GM21367 (cell line): ENCODE data around the gene ZNF638.

Experiments used
- ATAC-seq: cut with Tn5 transposase; IDR thresholded peaks from one replicate; pipeline ENCODE4 v1.9.1; 2021; ENCODE audit not compliant: unreplicated experiment

ZNF638 gene

GRCh38 chr2:71455011-71455740, 123.6 kb downstream of the ZNF638 start:
- ATAC-seq, result no peak

DNA sequence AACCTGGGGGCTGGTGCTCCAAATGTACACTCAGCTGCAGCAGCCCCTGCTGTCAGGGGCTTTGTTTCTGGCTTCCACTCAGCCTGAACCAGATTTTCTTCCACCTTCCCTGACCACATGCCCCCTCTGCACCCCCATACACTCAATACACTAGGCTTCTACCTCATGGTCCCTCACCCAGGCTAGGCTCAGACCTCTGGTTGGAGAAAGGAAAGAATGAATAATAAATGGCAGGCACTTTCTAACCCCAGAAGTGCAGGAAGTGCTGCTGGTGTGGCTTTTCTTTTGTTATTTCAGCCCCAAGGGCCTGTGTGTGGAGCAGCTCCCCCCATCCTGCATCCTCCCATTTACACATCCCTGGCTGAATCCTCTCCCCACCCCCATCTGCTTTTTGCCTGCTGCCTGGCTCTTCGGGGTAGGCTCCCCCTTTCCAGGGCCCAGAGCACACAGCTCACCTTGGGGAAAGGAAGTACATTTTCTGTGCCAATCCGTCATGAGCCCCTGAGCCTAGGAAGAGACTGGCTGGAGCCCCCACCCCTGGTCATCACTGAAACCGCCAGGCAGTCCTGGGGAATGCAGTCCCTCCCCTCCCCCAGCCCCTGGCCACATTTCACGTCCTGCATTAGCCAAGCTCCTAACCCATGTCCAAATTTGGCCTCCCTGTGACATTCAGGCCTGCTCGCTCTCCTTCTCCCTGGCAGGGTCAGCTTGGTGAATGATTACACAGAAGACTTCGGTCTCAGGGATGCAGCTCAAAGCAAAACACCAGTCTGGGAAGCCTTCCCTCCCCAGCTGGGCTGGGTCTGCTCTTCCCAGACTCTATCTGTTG, 124.4 kb downstream of the ZNF638 start:
- no peak for ATAC-seq

DNA sequence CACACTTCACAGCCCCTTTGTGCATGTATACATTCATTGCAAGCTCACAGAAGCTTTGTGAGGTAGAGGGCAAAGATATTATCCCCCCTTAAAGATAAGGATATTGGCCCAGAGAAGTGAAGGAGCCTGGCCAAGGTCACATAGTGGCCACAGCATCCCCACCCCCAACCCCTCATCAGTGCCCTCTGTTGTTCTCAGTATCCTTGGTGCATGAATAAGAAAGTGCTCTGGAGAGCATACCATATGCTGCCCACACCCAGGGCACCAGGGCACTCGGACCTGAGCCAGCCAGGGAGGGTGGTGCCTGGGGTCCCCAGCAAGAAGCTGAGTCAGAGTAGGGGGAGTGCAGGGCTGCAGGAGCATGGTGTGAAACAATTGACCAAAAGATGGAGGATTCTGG, 125.0 kb downstream of the ZNF638 start:
- no peak for ATAC-seq

GRCh38 chr2:71457123-71457915, 125.7 kb downstream of the ZNF638 start:
- ATAC-seq, result no peak

GRCh38 chr2:71457923-71458322, 126.3 kb downstream of the ZNF638 start:
- no peak for ATAC-seq

- no peak for ATAC-seq
These were observed 127.0 kb downstream of the ZNF638 start for GRCh38 chr2:71458413-71459083.

DNA sequence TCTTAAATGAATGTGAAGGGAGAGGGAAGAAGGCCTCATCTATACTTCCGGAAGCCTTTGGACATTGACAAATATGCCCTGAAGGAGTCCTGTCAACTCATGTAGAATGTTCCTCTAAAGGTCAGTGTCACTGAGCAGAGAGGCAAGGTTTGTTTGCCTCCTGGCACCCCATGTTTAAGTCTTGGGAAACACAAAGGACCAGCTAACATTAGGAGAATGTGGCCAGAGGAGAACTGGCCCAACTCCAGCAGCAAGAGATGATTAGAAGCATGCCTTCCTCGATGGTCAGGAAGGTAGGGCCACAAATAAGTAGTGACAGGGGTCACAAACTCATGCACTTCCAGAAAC, 127.5 kb downstream of the ZNF638 start:
- ATAC-seq, result no peak

DNA sequence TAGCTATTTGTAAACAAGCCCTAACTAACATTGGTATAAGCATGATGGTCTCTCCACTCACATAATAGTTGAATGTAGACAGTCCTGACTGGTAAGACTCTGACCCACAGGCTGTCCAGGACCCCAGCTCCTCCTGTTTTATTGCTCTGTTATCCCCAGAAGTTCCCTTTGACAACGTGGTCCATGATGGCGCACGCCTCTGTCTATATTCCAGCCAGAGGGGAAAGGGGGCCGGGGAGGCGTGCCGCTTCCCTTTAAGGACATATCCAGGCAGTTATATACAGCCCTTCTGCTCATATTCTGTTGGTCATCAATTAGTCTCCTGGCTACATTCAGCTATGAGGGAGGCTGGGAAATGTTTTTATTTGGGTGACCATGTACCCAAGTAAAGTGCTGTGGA, 128.5 kb downstream of the ZNF638 start:
- ATAC-seq, result no peak

DNA sequence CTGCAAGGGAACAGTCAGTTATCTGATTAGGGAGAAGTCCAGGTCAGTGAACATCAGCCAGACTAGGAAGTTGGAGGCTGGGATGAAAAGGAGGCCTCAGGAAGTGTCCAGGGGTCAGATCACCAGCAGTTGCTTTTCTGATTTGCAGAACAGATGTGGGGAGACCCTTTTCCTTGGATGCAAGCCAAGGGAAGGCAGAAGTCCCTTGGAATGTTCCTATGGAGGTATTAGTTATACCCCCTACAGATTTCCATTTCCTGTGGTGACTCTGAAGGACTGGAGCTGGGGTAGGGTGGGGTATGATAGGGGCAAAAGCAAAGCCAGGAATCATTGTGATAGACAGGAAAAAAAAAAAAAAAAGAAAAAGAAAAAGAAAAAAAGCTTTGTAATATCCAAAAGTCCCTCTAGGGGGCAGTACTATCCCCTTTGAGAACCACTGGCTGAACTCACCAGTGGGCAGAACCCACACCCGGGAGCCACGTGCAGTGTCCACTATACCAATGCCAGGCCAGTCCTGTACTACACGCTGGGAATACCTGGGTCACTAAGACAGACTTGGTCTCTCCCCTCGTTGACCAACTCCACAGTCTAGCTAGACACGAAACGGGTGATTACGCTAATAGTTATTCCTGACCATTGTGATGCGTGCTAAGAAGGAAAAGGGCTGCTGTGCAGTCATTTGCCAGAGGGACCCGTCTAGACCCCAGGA, 129.2 kb downstream of the ZNF638 start:
- no peak for ATAC-seq

DNA sequence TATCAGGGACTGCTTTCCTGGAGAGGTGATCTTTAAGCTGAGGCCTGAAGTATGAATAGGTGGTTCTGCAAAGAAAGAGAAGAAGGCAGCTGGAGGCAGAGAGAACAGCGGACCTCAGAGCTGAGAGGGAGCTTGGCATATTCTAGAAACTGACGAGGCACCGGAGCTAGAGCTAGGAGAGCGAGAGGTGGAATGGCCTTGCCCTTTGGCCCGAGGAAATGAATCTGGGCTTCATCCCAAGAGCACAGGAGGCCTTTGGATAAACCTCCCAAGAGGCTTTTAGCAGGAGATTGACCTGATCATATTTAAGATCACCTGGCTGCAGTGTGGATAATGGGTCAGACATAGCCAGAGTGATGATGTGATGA, 129.7 kb downstream of the ZNF638 start:
- ATAC-seq, result no peak

DNA sequence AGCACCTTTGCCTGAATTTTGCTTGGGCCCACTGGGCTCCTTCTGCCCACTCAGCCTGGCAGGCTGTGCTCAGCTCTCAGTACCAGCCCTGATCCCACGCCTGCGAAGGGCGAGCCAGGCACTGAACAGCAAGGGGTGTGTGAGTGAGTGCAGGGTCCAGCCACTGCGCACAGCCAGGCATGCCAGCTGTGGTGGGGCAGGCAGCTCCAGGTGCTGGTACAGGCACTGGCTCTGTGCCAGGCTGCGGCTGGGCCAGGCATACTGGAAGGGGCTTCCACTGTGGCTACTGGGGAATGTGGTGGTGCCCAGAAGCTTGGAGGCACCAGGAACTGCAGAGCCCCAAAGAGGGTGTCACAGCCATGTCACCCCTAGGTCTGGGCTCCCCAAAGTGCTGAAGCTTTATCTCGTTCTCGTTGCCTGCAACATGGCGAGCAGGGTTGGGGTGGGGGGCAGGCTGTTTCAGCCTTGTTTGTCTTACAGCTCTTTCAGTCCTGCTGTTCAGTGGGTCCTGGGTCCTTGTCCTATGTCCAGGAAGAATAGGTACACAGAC, 130.5 kb downstream of the ZNF638 start:
- no peak for ATAC-seq

DNA sequence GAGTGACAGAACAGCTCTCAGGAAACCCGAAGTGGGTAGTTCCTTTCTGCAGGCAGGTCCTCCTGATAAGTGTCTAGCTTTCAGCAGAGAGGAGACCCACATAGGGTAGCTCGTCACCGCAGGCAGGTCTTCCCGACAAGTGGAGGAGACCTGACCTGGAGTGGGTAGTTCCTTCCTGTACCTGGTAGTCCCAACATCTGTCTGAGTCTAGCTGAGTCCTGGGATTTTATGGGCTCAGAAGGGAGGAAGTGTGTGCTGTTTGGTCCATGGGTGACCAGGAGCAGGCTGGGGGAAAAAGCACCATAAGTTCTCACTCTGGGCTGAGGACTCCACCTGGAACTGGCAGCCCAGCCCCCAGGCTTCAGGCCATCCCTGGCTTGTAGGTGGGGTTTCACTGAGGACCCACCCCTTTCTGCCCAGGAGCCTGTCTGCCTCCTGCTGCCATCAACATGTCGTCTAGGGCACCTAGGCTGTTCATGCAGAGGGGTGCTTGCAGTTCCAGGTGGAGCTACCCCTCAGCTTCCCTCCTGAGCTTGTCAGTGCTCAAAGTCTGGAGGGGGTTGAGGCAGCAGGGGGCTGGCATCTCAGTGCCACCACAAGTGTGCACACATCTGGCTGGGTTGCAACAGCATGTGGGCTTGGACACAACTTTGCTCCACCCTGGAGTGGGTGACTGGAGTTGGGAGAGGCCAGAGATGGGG, 131.2 kb downstream of the ZNF638 start:
- no peak for ATAC-seq

DNA sequence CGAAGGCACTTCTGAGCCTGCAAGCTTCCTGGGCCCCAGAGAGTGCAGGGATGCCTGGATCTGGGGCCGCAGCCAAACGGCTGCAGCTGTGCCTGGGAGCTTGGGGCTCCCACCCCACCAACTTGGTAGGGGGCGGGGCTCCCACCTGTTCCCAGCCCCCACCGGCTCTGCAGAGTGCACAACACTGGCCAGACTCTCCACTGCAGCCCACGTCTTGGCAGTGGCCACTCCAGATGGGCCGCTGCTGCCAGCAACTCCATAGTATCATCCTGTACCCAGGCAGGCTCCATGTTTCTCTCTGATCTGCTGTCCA, 131.7 kb downstream of the ZNF638 start:
- no peak for ATAC-seq

DNA sequence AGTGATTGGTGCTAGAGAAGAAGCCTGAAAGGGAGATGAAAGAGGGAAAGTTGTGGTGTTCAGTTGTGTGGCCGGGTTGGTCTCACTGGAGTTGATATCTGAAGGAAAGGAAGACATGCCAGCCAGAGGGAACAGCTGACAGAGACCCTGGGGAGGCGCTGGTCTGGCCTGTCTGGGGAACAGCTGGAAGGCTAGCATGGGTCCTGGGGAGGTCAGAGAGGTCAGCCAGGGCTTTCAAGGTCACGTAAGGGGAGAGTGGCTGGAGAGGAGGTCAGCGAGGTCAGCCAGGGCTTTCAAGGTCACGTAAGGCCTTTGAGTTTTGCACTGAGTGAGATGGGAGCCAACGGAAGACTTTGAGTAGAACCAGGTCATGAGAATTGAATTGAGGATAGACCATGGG, 132.8 kb downstream of the ZNF638 start:
- no peak for ATAC-seq

DNA sequence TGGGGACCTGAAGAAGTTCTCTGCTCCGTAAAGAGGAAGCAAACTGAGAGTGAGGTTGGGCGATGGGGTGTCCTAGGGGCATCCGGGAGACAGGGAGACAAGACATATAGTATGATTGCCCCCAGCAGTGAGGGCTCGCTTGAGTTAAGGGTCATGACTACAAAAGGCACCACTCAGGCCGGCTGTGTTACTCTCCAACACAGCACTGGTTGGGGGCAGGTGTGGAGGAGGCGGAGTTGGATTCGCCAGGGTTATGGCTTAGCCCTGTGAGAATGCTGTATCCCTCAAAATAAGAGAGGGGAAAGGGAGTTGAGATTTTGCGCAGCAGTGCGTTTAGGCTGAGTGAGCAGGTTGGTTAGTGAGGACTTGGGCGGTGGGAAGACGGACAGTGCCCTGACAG, 133.8 kb downstream of the ZNF638 start:
- no peak for ATAC-seq

GRCh38 chr2:71465961-71466300, 134.3 kb downstream of the ZNF638 start:
- ATAC-seq, result no peak

- no peak for ATAC-seq
These were observed 135.0 kb downstream of the ZNF638 start for GRCh38 chr2:71466301-71467179.

DNA sequence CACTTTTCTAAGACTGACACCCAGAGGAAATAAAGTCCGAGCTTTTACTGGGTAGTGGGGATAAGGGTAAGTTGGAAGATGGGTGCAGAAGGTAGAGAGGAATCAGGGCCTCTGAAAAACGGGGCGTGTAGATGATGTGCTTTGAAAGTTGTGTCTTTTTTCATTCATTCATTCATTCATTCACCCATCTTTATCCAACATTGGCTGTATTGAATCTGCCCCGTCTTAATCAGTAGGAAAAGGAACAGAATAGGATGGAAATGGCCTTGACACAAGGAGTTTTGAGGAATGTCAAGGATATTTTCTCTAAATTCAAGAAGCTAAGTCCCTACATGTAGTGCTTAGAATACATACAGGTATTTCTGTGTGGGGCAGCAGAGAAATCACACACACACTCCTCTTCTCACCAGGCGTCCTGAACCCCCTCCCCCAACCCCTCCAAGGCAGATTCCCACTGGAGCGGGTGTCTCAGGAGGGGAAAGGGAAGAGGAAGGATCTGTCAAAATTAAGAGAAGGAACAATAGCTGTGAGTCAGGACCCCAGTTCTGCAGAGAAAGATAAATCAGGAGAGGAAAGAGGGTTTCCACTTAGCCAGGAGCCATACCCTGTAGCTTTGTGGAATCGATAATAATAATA, 135.7 kb downstream of the ZNF638 start:
- ATAC-seq, result no peak
